NCI-H2107 (cell line): ENCODE results near the gene NMRK1.

Source experiments
- DNase-seq: peaks from one replicate; lab custom pipeline; 2025; lab: John Stamatoyannopoulos, UW

The NMRK1 gene

GRCh38 chr9:75102177-75102790 is 14.3 kb upstream of the NMRK1 start:
- DNase-seq: no peak

- DNase-seq: no peak
Observed at GRCh38 chr9:75101004-75101588, 13.1 kb upstream of the NMRK1 start.

GRCh38 chr9:75096796-75097195 is 8.8 kb upstream of the NMRK1 start:
- DNase-seq: no peak

- DNase-seq: no peak
Observed at GRCh38 chr9:75092766-75093165, 4.8 kb upstream of the NMRK1 start.

GRCh38 chr9:75090579-75090978 is 2.6 kb upstream of the NMRK1 start:
- DNase-seq: no peak

GRCh38 chr9:75089373-75089766 is 1.4 kb upstream of the NMRK1 start:
- no peak for DNase-seq

GRCh38 chr9:75088646-75089372 is 854 bp upstream of the NMRK1 start:
- DNase-seq: peak; percentile 2

- DNase-seq: peak; percentile 7
Observed at GRCh38 chr9:75087289-75087823, 599 bp downstream of the NMRK1 start.

GRCh38 chr9:75086541-75087288 is 1.2 kb downstream of the NMRK1 start:
- DNase-seq: no peak

- no peak for DNase-seq
Observed at GRCh38 chr9:75085640-75086039, 2.3 kb downstream of the NMRK1 start.

GRCh38 chr9:75084081-75084672 is 3.8 kb downstream of the NMRK1 start:
- no peak for DNase-seq

GRCh38 chr9:75083188-75083970 is 4.6 kb downstream of the NMRK1 start:
- no peak for DNase-seq

GRCh38 chr9:75081632-75082031 is 6.3 kb downstream of the NMRK1 start:
- DNase-seq: no peak

- no peak for DNase-seq
Observed at GRCh38 chr9:75072895-75073294, 15.1 kb downstream of the NMRK1 start.

GRCh38 chr9:75071530-75072122 is 16.3 kb downstream of the NMRK1 start:
- no peak for DNase-seq

- DNase-seq: no peak
Observed at GRCh38 chr9:75069171-75069570, 18.8 kb downstream of the NMRK1 start.

GRCh38 chr9:75067894-75068293 is 20.1 kb downstream of the NMRK1 start:
- no peak for DNase-seq

GRCh38 chr9:75065510-75065909 is 22.4 kb downstream of the NMRK1 start:
- DNase-seq: no peak

- no peak for DNase-seq
Observed at GRCh38 chr9:75064307-75065025, 23.5 kb downstream of the NMRK1 start.
